ENCODE measurements around the gene TRPT1. TPM values are rescaled to one million over a fixed set of nuclear protein-coding genes. Genes with fewer than 3 reads are reported as not detected.
"Not testable (repeated sequence)": the region's sequence is repeated elsewhere in the genome, so short reads cannot be mapped to it uniquely, and the experiment has no call there.

The TRPT1 gene
- total RNA-seq, 2 donors from 2014 or later, result 58.5 to 74.6 TPM

DNA sequence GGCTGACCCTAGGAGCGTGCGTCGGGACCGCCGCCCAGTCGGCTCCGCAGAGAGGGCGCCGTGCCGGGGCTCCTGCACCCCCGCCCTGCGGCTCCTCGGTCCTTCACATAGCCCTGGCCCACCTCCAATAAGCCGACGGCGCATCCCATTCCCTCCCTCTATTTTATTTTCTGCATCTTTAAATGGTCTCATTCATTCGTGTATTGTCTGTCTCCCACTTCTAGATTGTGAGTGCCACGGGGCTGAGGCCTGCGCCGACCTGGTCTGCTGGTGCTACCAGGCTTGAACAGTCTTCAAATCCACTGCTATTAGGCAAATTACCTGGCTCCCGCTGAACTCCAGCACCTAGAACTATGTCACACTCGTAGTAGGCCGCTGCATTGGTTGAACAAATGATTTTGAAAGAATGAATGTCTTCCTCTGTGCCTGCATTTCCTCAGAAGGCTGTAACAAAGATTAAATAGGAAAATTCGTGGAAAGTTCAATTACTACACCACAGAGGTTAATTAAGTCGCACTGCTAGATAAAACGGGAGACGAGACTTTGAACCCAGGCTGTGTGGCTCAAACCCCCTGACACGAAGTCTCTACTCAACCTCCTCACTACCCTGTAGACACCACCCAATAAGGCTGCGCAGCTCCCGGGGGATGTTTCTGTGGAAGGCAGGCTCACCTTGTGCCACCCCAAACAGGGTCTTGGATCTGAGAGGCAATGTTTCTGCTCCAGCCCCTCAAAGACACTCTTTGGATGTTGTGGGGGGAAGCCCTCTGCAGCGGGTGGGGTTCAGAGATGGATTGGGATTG is 21.9 kb upstream of the TRPT1 start:
- DNase-seq (peak in 1 of 2 donors; percentile 40), ATAC-seq (no peak)
- intact Hi-C loops (cut with DNase I, micrococcal nuclease), result no loop called here

DNA sequence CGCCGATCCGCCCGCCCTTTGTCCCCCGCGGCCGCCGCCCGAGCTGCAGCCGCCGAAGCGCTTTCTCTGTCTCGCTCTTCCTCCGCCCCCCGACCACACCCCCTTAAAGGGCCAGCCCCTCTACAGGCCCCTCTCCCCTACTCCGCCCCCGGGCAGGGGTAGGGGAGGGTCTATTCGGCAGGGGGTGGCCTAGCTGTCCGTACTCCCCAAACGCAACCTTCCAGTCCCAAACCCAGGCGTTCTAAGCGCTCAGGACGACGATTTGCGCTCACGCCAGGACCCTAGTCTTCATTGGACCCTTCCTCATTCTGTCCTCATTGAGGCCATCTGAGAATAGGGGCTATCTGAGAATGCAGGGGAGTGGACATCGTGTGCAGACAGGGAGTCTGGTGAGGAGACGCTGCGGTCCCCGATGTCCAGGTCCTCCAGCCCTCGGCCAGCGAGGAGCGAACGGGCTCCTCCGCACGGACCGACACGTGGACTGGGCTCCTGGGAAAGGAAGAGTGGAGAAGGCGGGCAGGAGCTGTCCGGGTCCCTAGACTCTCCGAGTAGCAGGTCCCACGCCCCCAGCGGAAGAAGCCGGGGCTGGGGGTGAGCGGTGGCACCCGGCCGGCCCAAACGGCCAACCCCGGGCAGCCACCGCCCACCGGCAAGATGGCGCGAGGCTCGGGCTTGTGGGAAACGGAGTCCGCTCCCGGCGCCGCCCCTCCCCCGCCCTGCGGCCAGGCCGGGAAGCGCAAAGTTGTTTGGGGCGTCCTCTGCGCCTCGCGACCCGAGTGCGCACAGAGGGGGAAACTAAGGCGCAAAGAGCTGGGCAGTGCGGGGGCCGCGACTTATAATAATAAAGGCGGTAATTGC is 21.1 kb upstream of the TRPT1 start, which contains the start of gene PPP1R14B:
TSS of gene PPP1R14B (minus strand) at position 73 of the 858 bp plus-strand sequence. CDS start 270 bp downstream, outside the sequence.
- ATAC-seq (peak; percentile 60), DNase-seq (peak; percentile 90 to 94)
- intact Hi-C loops (cut with DNase I, micrococcal nuclease), result no loop called here

- ATAC-seq; intact Hi-C loops (cut with DNase I, micrococcal nuclease); DNase-seq: not testable (repeated sequence)
Observed at GRCh38 chr11:64246621-64246870, 20.6 kb upstream of the TRPT1 start.

GRCh38 chr11:64245797-64246620 is 20.0 kb upstream of the TRPT1 start:
- ATAC-seq (peak; percentile 2), DNase-seq (peak; percentile 76 to 86)
- intact Hi-C loops (cut with DNase I, micrococcal nuclease), result no loop called here

DNA sequence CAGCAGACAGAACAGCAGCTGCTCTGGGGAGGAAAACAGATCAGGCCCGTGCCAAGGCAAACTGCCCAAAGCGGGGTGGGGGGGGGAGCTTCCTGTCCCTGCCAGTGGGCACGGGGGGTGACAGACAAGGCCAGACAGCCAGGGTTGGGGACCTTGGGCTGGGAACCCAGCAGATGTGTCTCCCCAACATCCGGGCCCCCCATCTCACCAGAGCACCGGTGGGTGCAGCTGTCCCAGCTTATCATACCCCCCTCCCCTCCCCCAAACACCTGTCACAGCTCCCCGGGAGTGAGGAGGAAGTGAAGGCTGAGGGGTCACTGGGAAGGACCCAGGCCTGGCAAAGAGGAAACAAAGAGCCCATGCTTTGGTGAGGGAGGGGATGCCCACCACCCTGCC is 19.4 kb upstream of the TRPT1 start:
- DNase-seq (peak; percentile 71 to 72), ATAC-seq (no peak)
- intact Hi-C loops (cut with DNase I, micrococcal nuclease), result no loop called here

GRCh38 chr11:64244966-64245365 is 19.0 kb upstream of the TRPT1 start:
- intact Hi-C loops (cut with DNase I, micrococcal nuclease), result no loop called here
- ATAC-seq (no peak), DNase-seq (no peak)

DNA sequence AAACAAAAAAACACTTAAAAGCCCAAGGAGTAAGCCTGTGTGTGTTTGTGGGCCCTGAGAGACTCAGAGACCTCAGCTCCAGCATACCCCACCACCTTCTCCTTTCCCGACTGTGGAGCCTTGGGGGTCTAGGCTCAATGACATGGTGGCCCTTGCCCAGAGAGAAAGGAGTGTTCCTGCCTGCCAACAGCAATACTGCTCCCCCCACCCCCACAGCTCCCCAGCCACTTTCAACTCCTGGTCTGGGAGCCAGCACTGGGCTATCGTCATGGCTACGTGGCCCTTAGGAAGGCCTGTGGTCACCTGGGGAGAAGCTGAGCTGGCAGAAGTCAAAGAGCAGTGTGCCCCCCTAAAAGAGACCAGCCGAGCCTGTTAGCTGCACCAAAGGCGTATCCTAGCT is 18.1 kb upstream of the TRPT1 start:
- no peak for DNase-seq
- no peak for ATAC-seq
- intact Hi-C loops (cut with DNase I, micrococcal nuclease), result no loop called here

GRCh38 chr11:64243236-64243854 is 17.4 kb upstream of the TRPT1 start:
- intact Hi-C loops (cut with DNase I, micrococcal nuclease), result no loop called here
- ATAC-seq (no peak), DNase-seq (peak in 1 of 2 donors; percentile 39)

DNA sequence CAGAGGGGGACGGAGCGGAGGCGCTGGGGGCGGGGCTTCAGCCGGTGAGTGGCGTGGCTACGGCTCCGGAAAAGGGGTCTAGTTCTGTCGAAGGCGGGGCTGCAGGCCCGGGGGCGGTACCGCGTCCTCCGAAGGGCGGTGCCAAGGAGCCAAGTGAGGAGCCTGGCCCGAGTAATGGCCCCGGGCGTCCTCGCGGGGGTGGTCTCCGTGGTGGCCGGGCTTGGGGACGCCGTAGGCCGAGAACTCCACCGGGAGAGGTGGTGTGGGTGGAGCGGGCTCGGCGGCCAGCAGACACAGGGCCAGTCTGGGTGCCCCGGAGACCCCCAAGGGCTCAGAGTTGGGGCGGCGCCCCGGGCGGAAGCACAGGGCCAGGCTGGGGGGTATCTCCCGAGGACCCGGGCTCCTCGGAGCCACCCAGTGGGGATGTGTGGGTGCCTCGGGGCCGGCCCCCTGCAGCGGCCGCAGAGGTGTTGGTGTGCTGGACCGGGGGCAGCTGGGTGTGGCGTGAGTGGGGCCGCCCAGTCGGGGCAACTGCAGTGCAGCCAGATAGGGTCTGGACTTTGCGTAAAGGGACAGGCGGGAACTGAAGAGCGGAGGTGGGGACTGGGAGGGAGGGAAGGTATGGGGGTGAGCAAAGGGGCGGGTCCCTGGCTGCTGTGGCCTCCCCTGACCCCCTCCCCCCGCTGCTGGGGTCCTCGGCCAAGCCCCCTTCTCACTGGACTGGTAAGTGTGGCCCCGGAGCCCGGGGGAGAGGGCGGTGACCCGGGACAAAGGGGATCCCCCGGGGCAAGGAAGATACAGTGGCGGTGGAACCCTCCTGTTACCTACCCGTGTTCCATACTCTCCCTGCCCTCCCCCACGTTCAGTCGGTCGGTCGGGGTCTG is 15.7 kb upstream of the TRPT1 start:
- peak; percentile 72 to 80 for DNase-seq
- peak; percentile 19 for ATAC-seq
- intact Hi-C loops (cut with DNase I, micrococcal nuclease), result no loop called here

- ATAC-seq (peak; percentile 69), DNase-seq (peak; percentile 100)
- intact Hi-C loops (cut with DNase I, micrococcal nuclease), result no loop called here
Observed at GRCh38 chr11:64241241-64241490, 15.2 kb upstream of the TRPT1 start.

DNA sequence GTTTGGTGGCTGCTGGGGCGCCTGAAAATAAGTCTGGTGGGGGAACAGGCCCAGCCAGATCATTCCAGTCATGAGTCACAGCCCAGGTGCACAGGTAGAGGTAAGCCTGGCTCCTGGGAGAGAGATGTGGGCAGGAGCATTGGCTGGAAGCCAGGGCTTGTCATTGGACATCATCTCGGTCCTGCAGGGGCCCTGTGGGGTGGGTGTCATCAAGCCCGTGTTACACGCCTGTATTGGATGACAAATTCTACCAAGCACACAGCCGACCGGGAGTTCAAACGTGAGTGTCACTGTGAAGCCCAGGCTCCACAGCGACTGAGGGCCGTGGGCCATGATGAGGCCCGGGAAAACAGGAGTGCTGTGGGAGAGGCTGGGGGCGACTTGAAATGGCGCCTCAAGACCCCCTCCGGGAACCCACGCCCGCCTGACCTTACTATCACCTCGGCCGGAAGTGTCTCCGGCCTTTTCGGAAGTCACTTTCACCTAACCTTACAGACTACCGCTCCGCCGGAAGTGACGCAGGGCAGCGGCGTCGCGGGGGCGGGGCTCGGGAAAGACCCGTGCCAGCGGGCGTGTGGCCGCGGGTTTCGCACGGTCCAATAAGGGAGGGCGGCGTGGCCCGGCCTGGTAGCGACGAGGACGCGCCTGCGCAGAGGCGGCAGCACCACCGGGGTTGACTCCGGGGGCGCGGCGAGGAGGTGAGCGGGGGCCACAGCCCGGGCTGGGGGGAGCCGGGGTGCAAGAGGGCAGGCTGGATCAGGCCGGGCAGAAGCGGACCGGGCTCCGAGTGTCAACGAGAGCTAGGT is 14.7 kb upstream of the TRPT1 start, which contains the start of gene FKBP2:
TSS of gene FKBP2 (plus strand) at position 661 of the 806 bp plus-strand sequence. CDS start 1,293 bp downstream, outside the sequence.
- DNase-seq, result peak; percentile 96 to 98
- ATAC-seq, result peak; percentile 60
- intact Hi-C loops (cut with DNase I, micrococcal nuclease), result no loop called here

GRCh38 chr11:64239662-64240434 is 13.9 kb upstream of the TRPT1 start:
- ATAC-seq, result no peak
- peak; percentile 44 to 73 for DNase-seq
- intact Hi-C loops (cut with DNase I, micrococcal nuclease), result no loop called here

GRCh38 chr11:64238999-64239398 is 13.0 kb upstream of the TRPT1 start:
- DNase-seq, result no peak
- intact Hi-C loops (cut with DNase I, micrococcal nuclease), result no loop called here
- no peak for ATAC-seq

DNA sequence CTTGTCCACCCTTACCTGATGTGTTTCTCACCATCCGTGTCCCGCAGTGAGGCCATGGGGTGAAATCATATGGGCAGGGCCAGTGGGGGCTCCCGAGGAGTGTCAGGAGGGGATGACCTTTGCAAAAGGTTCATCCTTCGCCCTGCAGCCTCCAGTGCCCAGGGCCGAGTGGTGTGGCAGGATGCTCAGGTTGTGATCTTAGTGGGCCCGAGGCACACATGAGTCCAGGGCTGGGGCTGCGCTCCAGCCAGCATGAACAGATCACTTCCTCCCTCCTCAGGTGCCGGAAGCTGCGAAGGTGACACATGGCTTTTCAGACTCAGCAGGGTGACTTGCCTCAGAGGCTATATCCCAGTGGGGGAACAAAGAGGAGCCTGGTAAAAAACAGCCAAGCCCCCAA is 12.1 kb upstream of the TRPT1 start:
- intact Hi-C loops (cut with DNase I, micrococcal nuclease), result no loop called here
- no peak for ATAC-seq
- peak in 1 of 2 donors; percentile 49 for DNase-seq

- ATAC-seq, result peak; percentile 32
- intact Hi-C loops (cut with DNase I, micrococcal nuclease), result no loop called here
Observed at GRCh38 chr11:64237484-64237951, 11.5 kb upstream of the TRPT1 start.

GRCh38 chr11:64235437-64236161 is 9.6 kb upstream of the TRPT1 start:
- DNase-seq (peak in 1 of 2 donors; percentile 26), ATAC-seq (no peak)
- intact Hi-C loops (cut with DNase I, micrococcal nuclease), result no loop called here

More at GRCh38 chr11:64237484-64237951, 11.5 kb upstream of the TRPT1 start:
- peak; percentile 88 to 94 for DNase-seq

Data from left colon (tissue), 2 donors.